ENCODE data around the gene RPUSD1.
"Not testable (repeated sequence)": the region's sequence is repeated elsewhere in the genome, so short reads cannot be mapped to it uniquely, and the experiment has no call there.

RPUSD1 gene

GRCh38 chr16:760545-761343 lies 27.4 kb downstream of the RPUSD1 start, which contains the start of gene MSLN:
Gene MSLN, plus strand, starts transcription at chr16:760734. Its CDS starts 1,947 bp downstream, at chr16:762681.
- FAIRE-seq (no peak), DNase-seq (ENCODE audit: insufficient read length, low spot score) (no peak)
- no peak for TF ChIP-seq CTCF (IDR thresholded peaks at IDR 0.05; ENCODE audit: insufficient read depth, missing control alignments)

GRCh38 chr16:760065-760464 lies 28.1 kb downstream of the RPUSD1 start:
- TF ChIP-seq CTCF (IDR thresholded peaks at IDR 0.05; ENCODE audit: insufficient read depth, missing control alignments) = no peak
- DNase-seq (ENCODE audit: insufficient read length, low spot score) = no peak
- FAIRE-seq = no peak

- TF ChIP-seq CTCF (IDR thresholded peaks at IDR 0.05; ENCODE audit: insufficient read depth, missing control alignments) = no peak
- FAIRE-seq (no peak), DNase-seq (ENCODE audit: insufficient read length, low spot score) (no peak)
Observed at GRCh38 chr16:759110-759910, 28.9 kb downstream of the RPUSD1 start.

GRCh38 chr16:756428-756827 lies 31.8 kb downstream of the RPUSD1 start:
- TF ChIP-seq CTCF (IDR thresholded peaks at IDR 0.05; ENCODE audit: insufficient read depth, missing control alignments) = no peak
- FAIRE-seq = no peak
- no peak for DNase-seq (ENCODE audit: insufficient read length, low spot score)

- FAIRE-seq (no peak), DNase-seq (ENCODE audit: insufficient read length, low spot score) (no peak)
- TF ChIP-seq CTCF (IDR thresholded peaks at IDR 0.05; ENCODE audit: insufficient read depth, missing control alignments) = no peak
Observed at GRCh38 chr16:754656-755055, 33.5 kb downstream of the RPUSD1 start.

- not testable (repeated sequence) for DNase-seq (ENCODE audit: insufficient read length, low spot score); FAIRE-seq
Observed at GRCh38 chr16:754121-754607, 34.0 kb downstream of the RPUSD1 start.

GRCh38 chr16:752007-752312 lies 36.2 kb downstream of the RPUSD1 start:
- DNase-seq (ENCODE audit: insufficient read length, low spot score) = no peak
- no peak for FAIRE-seq
- TF ChIP-seq CTCF (IDR thresholded peaks at IDR 0.05; ENCODE audit: insufficient read depth, missing control alignments) = no peak

All from D721Med (cell line).